HTR-8/SVneo (cell line): ENCODE measurements around the gene SH2D1A.

Source experiments
- DNase-seq: peaks from one replicate; pipeline ENCODE4 v3.0.0; 2011; ENCODE audit warnings: low spot score, mixed read lengths; ENCODE audit not compliant: insufficient read length
- FAIRE-seq: peaks from 2 replicates; lab custom pipeline; 2011; peaks lifted over from hg19 to GRCh38; lab: Jason Lieb, UNC

The SH2D1A gene

GRCh38 chrX:124414281-124414680 lies 67.9 kb downstream of the SH2D1A start:
- no peak for DNase-seq
- FAIRE-seq: no peak

- no peak for FAIRE-seq
- DNase-seq: no peak
Measured at GRCh38 chrX:124415115-124415800, 68.9 kb downstream of the SH2D1A start.

GRCh38 chrX:124421898-124422655 lies 75.7 kb downstream of the SH2D1A start:
- DNase-seq (no peak), FAIRE-seq (no peak)
